Mesendoderm (in vitro differentiated cells): ENCODE results near the gene CTNNA2.
A peak's percentile ranks its signal among the peaks of the same experiment; 100 is the strongest.

Experiments used
- DNase-seq: peaks from one replicate; pipeline ENCODE4 v3.0.0; 2013
- H2AK5ac ChIP-seq: 2 replicates; pipeline ENCODE4 v1.6.1; 2013; ENCODE audit warnings: low read length, inconsistent platforms
- H2BK120ac ChIP-seq: 2 replicates; pipeline ENCODE4 v1.6.1; 2013; ENCODE audit warnings: low read depth, mild to moderate bottlenecking, low read length, moderate library complexity, mixed read lengths
- H2BK15ac ChIP-seq: replicated peaks from 2 replicates; pipeline ENCODE4 v1.6.1; 2013; ENCODE audit warnings: low read depth, mild to moderate bottlenecking, moderate library complexity
- H2BK5ac ChIP-seq: 2 replicates; pipeline ENCODE4 v1.6.1; 2013; ENCODE audit warnings: low read length, inconsistent platforms
- H3K18ac ChIP-seq: 2 replicates; pipeline ENCODE4 v1.6.1; 2013; ENCODE audit warnings: mild to moderate bottlenecking, low read length, mixed read lengths
- H3K23ac ChIP-seq: one replicate; pipeline ENCODE4 v1.6.1; 2013; ENCODE audit warnings: low read length
- H3K27ac ChIP-seq: 2 replicates; pipeline ENCODE4 v1.5.1; 2013; ENCODE audit warnings: low read depth, mild to moderate bottlenecking, inconsistent platforms, low read length, moderate library complexity
- H3K27me3 ChIP-seq: 2 replicates; pipeline ENCODE4 v1.6.1; 2013; ENCODE audit warnings: low read length, control low read depth, mild to moderate bottlenecking, inconsistent platforms; ENCODE audit not compliant: insufficient read depth, poor library complexity
- H3K36me3 ChIP-seq: 2 replicates; pipeline ENCODE4 v1.6.1; 2013; ENCODE audit warnings: low read length, inconsistent platforms; ENCODE audit not compliant: control insufficient read depth, insufficient read depth
- H3K4ac ChIP-seq: one replicate; pipeline ENCODE4 v1.6.1; 2013; ENCODE audit warnings: low read depth, mild to moderate bottlenecking, low read length, moderate library complexity
- H3K4me1 ChIP-seq: 2 replicates; pipeline ENCODE4 v1.6.1; 2013; ENCODE audit warnings: low read depth, low read length, inconsistent platforms; ENCODE audit not compliant: control insufficient read depth
- H3K4me2 ChIP-seq: 2 replicates; pipeline ENCODE4 v1.6.1; 2013; ENCODE audit warnings: low read length
- H3K4me3 ChIP-seq: 2 replicates; pipeline ENCODE4 v1.5.1; 2013; ENCODE audit warnings: mild to moderate bottlenecking, low read length
- H3K56ac ChIP-seq: one replicate; pipeline ENCODE4 v1.6.1; 2013; ENCODE audit warnings: low read length
- H3K79me1 ChIP-seq: 2 replicates; pipeline ENCODE4 v1.6.1; 2013; ENCODE audit warnings: low read length, inconsistent platforms
- H3K79me2 ChIP-seq: 2 replicates; pipeline ENCODE4 v1.6.1; 2013; ENCODE audit warnings: mild to moderate bottlenecking, low read length; ENCODE audit not compliant: control insufficient read depth, insufficient read depth
- H3K9ac ChIP-seq: 2 replicates; pipeline ENCODE4 v1.6.1; 2013; ENCODE audit warnings: low read length, inconsistent platforms
- H4K5ac ChIP-seq: one replicate; pipeline ENCODE4 v1.6.1; 2013; ENCODE audit warnings: low read length
- H4K8ac ChIP-seq: one replicate; pipeline ENCODE4 v1.6.1; 2013; ENCODE audit warnings: low read depth, mild to moderate bottlenecking, control low read depth, low read length, moderate library complexity
- WGBS: extraction: QIAGEN DNeasy Blood & Tissue Kit; methylation state at CpG from one replicate; pipeline ENCODE4 v1.1.7; 2013; ENCODE audit warnings: low lambda C conversion rate, missing lambda C conversion rate; ENCODE audit not compliant: insufficient coverage; ENCODE audit errors: extremely low coverage; 5-methylcytosine and 5-hydroxymethylcytosine counted together

Gene CTNNA2

DNA sequence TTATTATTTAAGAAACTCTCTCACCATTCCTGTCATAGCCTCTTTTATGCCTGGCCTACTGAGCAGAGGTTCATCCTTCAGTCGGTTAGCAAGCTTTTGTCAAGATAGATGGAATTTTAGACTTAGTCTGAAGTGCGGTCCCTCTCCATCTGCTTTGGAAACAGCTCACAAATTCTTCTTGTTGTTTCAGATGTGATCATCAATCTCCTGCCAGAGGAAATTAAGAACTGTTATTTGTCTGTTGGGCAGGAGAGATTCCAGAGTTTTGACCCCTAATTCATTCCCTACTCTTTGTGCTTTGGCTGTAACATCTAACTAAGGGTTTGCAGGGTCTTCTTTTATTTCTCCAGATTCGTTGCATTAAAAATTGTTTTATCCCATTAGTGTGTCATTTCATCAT, 735.3 kb downstream of the CTNNA2 start:
- no peaks in the 10 kb centered on the region for H3K79me2 ChIP-seq
- WGBS, result no CpG with 5 or more reads among the region's 3 CpGs
- H3K18ac ChIP-seq, result no peak overlapping the region
- no peak overlapping the region for H3K4ac ChIP-seq
- no peak overlapping the region for H3K27ac ChIP-seq
- H2AK5ac ChIP-seq, result no peak overlapping the region
- H3K56ac ChIP-seq, result no peak overlapping the region
- H3K9ac ChIP-seq, result no peak overlapping the region
- no peaks in the 10 kb centered on the region for H3K4me1 ChIP-seq
- H3K23ac ChIP-seq, result no peak overlapping the region
- no peaks in the 10 kb centered on the region for H3K27me3 ChIP-seq
- no peak overlapping the region for H2BK5ac ChIP-seq
- H4K8ac ChIP-seq, result no peak overlapping the region
- no peak for DNase-seq
- no peak overlapping the region for H2BK120ac ChIP-seq
- no peak overlapping the region for H2BK15ac ChIP-seq
- no peaks in the 10 kb centered on the region for H3K79me1 ChIP-seq
- H3K4me2 ChIP-seq, result no peak overlapping the region
- no peak overlapping the region for H4K5ac ChIP-seq
- no peak overlapping the region for H3K4me3 ChIP-seq
- no peaks in the 10 kb centered on the region for H3K36me3 ChIP-seq

GRCh38 chr2:80252294-80252986, 739.6 kb downstream of the CTNNA2 start:
- no peaks in the 10 kb centered on the region for H3K79me1 ChIP-seq
- H3K9ac ChIP-seq, result no peak overlapping the region
- H3K27ac ChIP-seq, result no peak overlapping the region
- no peaks in the 10 kb centered on the region for H3K27me3 ChIP-seq
- H3K4me3 ChIP-seq, result no peak overlapping the region
- no peaks in the 10 kb centered on the region for H3K79me2 ChIP-seq
- no peak for DNase-seq
- no peak overlapping the region for H3K4me2 ChIP-seq
- no peak overlapping the region for H3K56ac ChIP-seq
- H3K4me1 ChIP-seq, result no peaks in the 10 kb centered on the region
- H3K18ac ChIP-seq, result no peak overlapping the region
- H2BK15ac ChIP-seq, result no peak overlapping the region
- WGBS, result 100% methylated on average over 1 of the region's 7 CpGs
- H3K23ac ChIP-seq, result no peak overlapping the region
- H2BK5ac ChIP-seq, result no peak overlapping the region
- no peak overlapping the region for H3K4ac ChIP-seq
- H4K5ac ChIP-seq, result no peak overlapping the region
- H4K8ac ChIP-seq, result no peak overlapping the region
- H2AK5ac ChIP-seq, result no peak overlapping the region
- no peak overlapping the region for H2BK120ac ChIP-seq
- no peaks in the 10 kb centered on the region for H3K36me3 ChIP-seq

GRCh38 chr2:80255918-80256781, 743.3 kb downstream of the CTNNA2 start:
- Histone ChIP-seq H3K18ac (no peak overlapping the region), H3K4ac (no peak overlapping the region), H3K23ac (no peak overlapping the region), H2AK5ac (no peak overlapping the region), H3K56ac (no peak overlapping the region), H3K79me2 (no peaks in the 10 kb centered on the region), H2BK15ac (no peak overlapping the region), H2BK5ac (no peak overlapping the region), H2BK120ac (no peak overlapping the region), H3K79me1 (no peaks in the 10 kb centered on the region), H3K4me2 (no peak overlapping the region), H4K8ac (no peak overlapping the region), H3K27ac (no peak overlapping the region), H3K36me3 (no peaks in the 10 kb centered on the region), H3K9ac (no peak overlapping the region), H3K4me3 (no peak overlapping the region), H3K27me3 (no peaks in the 10 kb centered on the region), H4K5ac (no peak overlapping the region), H3K4me1 (no peaks in the 10 kb centered on the region)
- peak; percentile 63 for DNase-seq
- WGBS, result no CpG with 5 or more reads among the region's 9 CpGs

GRCh38 chr2:80256782-80257167, 743.9 kb downstream of the CTNNA2 start:
- Histone ChIP-seq H2BK15ac (no peak overlapping the region), H4K8ac (no peak overlapping the region), H2AK5ac (no peak overlapping the region), H3K4ac (no peak overlapping the region), H2BK120ac (no peak overlapping the region), H3K4me2 (no peak overlapping the region), H3K27ac (no peak overlapping the region), H2BK5ac (no peak overlapping the region), H3K36me3 (no peaks in the 10 kb centered on the region), H3K18ac (no peak overlapping the region), H3K27me3 (no peaks in the 10 kb centered on the region), H4K5ac (no peak overlapping the region), H3K79me2 (no peaks in the 10 kb centered on the region), H3K56ac (no peak overlapping the region), H3K9ac (no peak overlapping the region), H3K4me3 (no peak overlapping the region), H3K4me1 (no peaks in the 10 kb centered on the region), H3K23ac (no peak overlapping the region), H3K79me1 (no peaks in the 10 kb centered on the region)
- no peak for DNase-seq
- no CpG with 5 or more reads among the region's 3 CpGs for WGBS

DNA sequence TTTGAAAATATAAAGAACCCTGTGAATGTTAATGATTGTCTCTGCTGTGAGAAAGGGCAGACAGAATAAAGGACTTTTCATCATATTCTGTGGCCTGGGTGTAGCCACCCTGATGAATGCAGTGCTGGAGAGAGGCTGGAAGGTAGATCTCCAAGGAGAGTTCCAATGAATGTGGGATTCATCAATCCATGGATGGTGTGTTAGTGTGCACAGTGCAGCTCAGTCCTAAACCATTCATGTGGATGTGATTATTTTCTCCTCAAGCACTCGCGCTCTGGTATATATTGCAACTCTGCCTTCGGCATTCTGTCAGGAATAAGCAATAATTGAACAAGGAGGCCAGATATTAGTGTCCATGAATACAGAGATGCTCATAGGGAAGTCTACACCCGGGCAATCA, 744.6 kb downstream of the CTNNA2 start:
- Histone ChIP-seq H3K36me3 (no peaks in the 10 kb centered on the region), H3K56ac (no peak overlapping the region), H3K79me2 (no peaks in the 10 kb centered on the region), H3K18ac (no peak overlapping the region), H4K8ac (no peak overlapping the region), H2BK15ac (no peak overlapping the region), H3K4ac (no peak overlapping the region), H3K4me1 (no peaks in the 10 kb centered on the region), H3K27ac (no peak overlapping the region), H2BK5ac (no peak overlapping the region), H4K5ac (no peak overlapping the region), H2BK120ac (no peak overlapping the region), H3K4me3 (no peak overlapping the region), H3K27me3 (no peaks in the 10 kb centered on the region), H3K23ac (no peak overlapping the region), H3K4me2 (no peak overlapping the region), H3K79me1 (no peaks in the 10 kb centered on the region), H3K9ac (no peak overlapping the region), H2AK5ac (no peak overlapping the region)
- WGBS, result no CpG with 5 or more reads among the region's 4 CpGs
- no peak for DNase-seq
